RPMI7951 (cell line): ENCODE measurements around the gene CENPM. TPM values are rescaled to one million over a fixed set of nuclear protein-coding genes. Genes with fewer than 3 reads are reported as not detected.

Experiments
- DNase-seq: peaks from one replicate; pipeline ENCODE4 v3.0.0-alpha.2; 2012; ENCODE audit warnings: low read depth
- total RNA-seq: library from RNA; depleted of rRNA; stranded (reverse); fragments of >200 nt; shearing (Covaris generic); gene quantifications from 2 replicates; pipeline ENCODE4 v1.2.3, GENCODE V29; 2014; rRNA removed

The CENPM gene
- total RNA-seq, 1 experiment from 2014 or later, result 50.3 TPM

GRCh38 chr22:41900652-41901312 is 46.2 kb downstream of the CENPM start:
- no peak for DNase-seq

GRCh38 chr22:41899992-41900651 is 46.8 kb downstream of the CENPM start:
- no peak for DNase-seq

GRCh38 chr22:41899110-41899509 is 47.8 kb downstream of the CENPM start:
- DNase-seq, result no peak

- DNase-seq, result no peak
Measured at GRCh38 chr22:41898645-41899044, 48.3 kb downstream of the CENPM start.

- no peak for DNase-seq
Measured at GRCh38 chr22:41893591-41894375, 53.2 kb downstream of the CENPM start.

- no peak for DNase-seq
Measured at GRCh38 chr22:41892721-41893120, 54.2 kb downstream of the CENPM start.

- DNase-seq, result no peak
Measured at GRCh38 chr22:41891407-41891806, 55.5 kb downstream of the CENPM start.

Other genes with a start within 250 kb of the CENPM start
- gene MEI1, start 247.6 kb downstream of the CENPM start, total RNA-seq, result not detected in 2 replicates
- gene CCDC134, start 146.5 kb downstream of the CENPM start, total RNA-seq, result 8.1 and 11.2 TPM in 2 replicates
- gene SREBF2, start 114.0 kb downstream of the CENPM start, total RNA-seq, result 27.4 and 27.6 TPM in 2 replicates
- not detected in 2 replicates for gene SHISA8, start 32.1 kb downstream of the CENPM start, total RNA-seq
- gene TNFRSF13C, start 20.3 kb downstream of the CENPM start, total RNA-seq, result not detected in 2 replicates
- 0.29 and 0.36 TPM in 2 replicates for gene SEPTIN3, start 22.3 kb upstream of the CENPM start, total RNA-seq
- 0.12 and 0.39 TPM in 2 replicates for gene WBP2NL, start 51.6 kb upstream of the CENPM start, total RNA-seq
- 25.8 and 35.4 TPM in 2 replicates for gene NAGA, start 123.7 kb upstream of the CENPM start, total RNA-seq
- 5.2 and 7.5 TPM in 2 replicates for gene PHETA2, start 127.1 kb upstream of the CENPM start, total RNA-seq
- 7.2 and 9.5 TPM in 2 replicates for gene SMDT1, start 132.5 kb upstream of the CENPM start, total RNA-seq
- gene NDUFA6, start 143.6 kb upstream of the CENPM start, total RNA-seq, result 96.1 and 105 TPM in 2 replicates
- gene CYP2D6, start 183.7 kb upstream of the CENPM start, total RNA-seq, result not detected in 2 replicates